Smooth muscle cell (in vitro differentiated cells): ENCODE results near the gene CFAP206. TPM values are rescaled to one million over a fixed set of nuclear protein-coding genes. Genes with fewer than 3 reads are reported as not detected.
A peak's percentile ranks its signal among the peaks of the same experiment; 100 is the strongest.

Source experiments
- DNase-seq: peaks from one replicate; lab custom pipeline; 2025; ENCODE audit not compliant: unreplicated experiment; lab: John Stamatoyannopoulos, UW
- H2AFZ ChIP-seq: fragments of 200-600 bp; sonication (generic); 2 replicates; pipeline ENCODE4 v1.6.0; 2016; ENCODE audit warnings: antibody characterized with exemption, low read depth, mild to moderate bottlenecking
- H3F3A ChIP-seq: fragments of 200-600 bp; sonication (generic); 2 replicates; pipeline ENCODE4 v1.6.0; 2017; ENCODE audit warnings: antibody characterized with exemption, low read depth
- H3K27ac ChIP-seq: fragments of 200-600 bp; sonication (generic); 2 replicates; pipeline ENCODE4 v1.5.1; 2016; ENCODE audit warnings: low read depth, mild to moderate bottlenecking
- H3K27me3 ChIP-seq: fragments of 200-600 bp; sonication (generic); 2 replicates; pipeline ENCODE4 v1.6.1; 2016; ENCODE audit warnings: low read depth, mild to moderate bottlenecking
- H3K36me3 ChIP-seq: fragments of 200-600 bp; sonication (generic); 2 replicates; pipeline ENCODE4 v1.5.1; 2016; ENCODE audit warnings: low read depth
- H3K4me1 ChIP-seq: fragments of 200-600 bp; sonication (generic); 2 replicates; pipeline ENCODE4 v1.5.1; 2016; ENCODE audit warnings: low read depth
- H3K4me2 ChIP-seq: fragments of 200-600 bp; sonication (generic); 2 replicates; pipeline ENCODE4 v1.6.0; 2016; ENCODE audit warnings: mild to moderate bottlenecking
- H3K4me3 ChIP-seq: fragments of 200-600 bp; sonication (generic); 2 replicates; pipeline ENCODE4 v1.5.1; 2016; ENCODE audit warnings: mild to moderate bottlenecking
- H3K79me2 ChIP-seq: fragments of 200-600 bp; sonication (generic); 2 replicates; pipeline ENCODE4 v1.6.0; 2016; ENCODE audit warnings: low read depth, mild to moderate bottlenecking
- H3K9ac ChIP-seq: fragments of 200-600 bp; sonication (generic); 2 replicates; pipeline ENCODE4 v1.6.0; 2016; ENCODE audit warnings: low read depth
- H3K9me3 ChIP-seq: fragments of 200-600 bp; sonication (generic); replicated peaks from 2 replicates; pipeline ENCODE4 v1.5.1; 2016; ENCODE audit warnings: low read depth
- H4K20me1 ChIP-seq: fragments of 200-600 bp; sonication (generic); 2 replicates; pipeline ENCODE4 v1.6.0; 2016; ENCODE audit warnings: low read depth
- WGBS: methylation state at CpG from one replicate; pipeline ENCODE4 v1.1.7; 2016; ENCODE audit warnings: low lambda C conversion rate; 5-methylcytosine and 5-hydroxymethylcytosine counted together
- polyA plus RNA-seq: library from polyadenylated mRNA; unstranded; fragments of >200 nt; fragmentation: Nextera tagmentation; extraction: Ambion mirVana; gene quantifications from 2 replicates; pipeline ENCODE4 v1.2.1, GENCODE V29; 2016
- total RNA-seq: library from RNA; depleted of rRNA; stranded (reverse); fragments of >200 nt; gene quantifications from 2 replicates; pipeline ENCODE4 v1.2.3, GENCODE V29; 2014
- TF ChIP-seq, protein P1 (sequence below): fragments of 200-600 bp; sonication (generic); IDR thresholded peaks from 2 replicates; pipeline ENCODE4 v1.5.1; 2017; ENCODE audit warnings: borderline replicate concordance, mild to moderate bottlenecking, antibody characterized with exemption; ENCODE audit not compliant: insufficient read depth, poor library complexity, severe bottlenecking

CFAP206 gene
- total and polyA plus RNA-seq, 2 experiments from 2014 or later, result 0.21 to 2.0 TPM

DNA sequence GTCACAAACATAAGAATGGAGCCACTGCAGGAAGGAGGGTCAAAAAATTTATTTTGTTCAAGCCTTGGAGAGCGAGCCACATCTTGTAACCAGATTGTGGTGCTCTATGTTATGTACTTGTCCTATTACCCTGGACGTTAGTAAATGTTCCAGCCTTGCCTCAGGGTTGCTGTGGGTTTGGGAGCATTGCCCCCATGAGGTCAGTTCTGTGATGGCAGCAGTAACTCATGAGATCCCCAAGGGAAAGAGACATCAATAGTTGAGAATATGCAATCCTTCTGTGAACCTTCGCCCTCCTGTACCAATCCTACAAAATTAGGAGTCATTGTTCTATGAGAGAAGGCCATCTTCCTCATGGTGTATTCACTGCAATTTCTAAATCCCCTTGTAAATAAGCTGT lies 16.4 kb upstream of the CFAP206 start:
- no peaks in the 10 kb centered on the region for H3K4me1 ChIP-seq
- H3K9ac ChIP-seq, result no peak overlapping the region
- WGBS, result 49% methylated on average over 3 of the region's 3 CpGs
- no peak overlapping the region for H3K27ac ChIP-seq
- H2AFZ ChIP-seq, result no peak overlapping the region
- TF ChIP-seq, protein P1, sequence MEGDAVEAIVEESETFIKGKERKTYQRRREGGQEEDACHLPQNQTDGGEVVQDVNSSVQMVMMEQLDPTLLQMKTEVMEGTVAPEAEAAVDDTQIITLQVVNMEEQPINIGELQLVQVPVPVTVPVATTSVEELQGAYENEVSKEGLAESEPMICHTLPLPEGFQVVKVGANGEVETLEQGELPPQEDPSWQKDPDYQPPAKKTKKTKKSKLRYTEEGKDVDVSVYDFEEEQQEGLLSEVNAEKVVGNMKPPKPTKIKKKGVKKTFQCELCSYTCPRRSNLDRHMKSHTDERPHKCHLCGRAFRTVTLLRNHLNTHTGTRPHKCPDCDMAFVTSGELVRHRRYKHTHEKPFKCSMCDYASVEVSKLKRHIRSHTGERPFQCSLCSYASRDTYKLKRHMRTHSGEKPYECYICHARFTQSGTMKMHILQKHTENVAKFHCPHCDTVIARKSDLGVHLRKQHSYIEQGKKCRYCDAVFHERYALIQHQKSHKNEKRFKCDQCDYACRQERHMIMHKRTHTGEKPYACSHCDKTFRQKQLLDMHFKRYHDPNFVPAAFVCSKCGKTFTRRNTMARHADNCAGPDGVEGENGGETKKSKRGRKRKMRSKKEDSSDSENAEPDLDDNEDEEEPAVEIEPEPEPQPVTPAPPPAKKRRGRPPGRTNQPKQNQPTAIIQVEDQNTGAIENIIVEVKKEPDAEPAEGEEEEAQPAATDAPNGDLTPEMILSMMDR, result peak; percentile 30
- DNase-seq, result no peak
- no peaks in the 10 kb centered on the region for H3K9me3 ChIP-seq
- H3K27me3 ChIP-seq, result no peaks in the 10 kb centered on the region
- H3K79me2 ChIP-seq, result no peaks in the 10 kb centered on the region
- no peak overlapping the region for H3K4me3 ChIP-seq
- H3K4me2 ChIP-seq, result no peak overlapping the region
- H3F3A ChIP-seq, result no peaks in the 10 kb centered on the region
- H3K36me3 ChIP-seq, result no peaks in the 10 kb centered on the region
- no peaks in the 10 kb centered on the region for H4K20me1 ChIP-seq

DNA sequence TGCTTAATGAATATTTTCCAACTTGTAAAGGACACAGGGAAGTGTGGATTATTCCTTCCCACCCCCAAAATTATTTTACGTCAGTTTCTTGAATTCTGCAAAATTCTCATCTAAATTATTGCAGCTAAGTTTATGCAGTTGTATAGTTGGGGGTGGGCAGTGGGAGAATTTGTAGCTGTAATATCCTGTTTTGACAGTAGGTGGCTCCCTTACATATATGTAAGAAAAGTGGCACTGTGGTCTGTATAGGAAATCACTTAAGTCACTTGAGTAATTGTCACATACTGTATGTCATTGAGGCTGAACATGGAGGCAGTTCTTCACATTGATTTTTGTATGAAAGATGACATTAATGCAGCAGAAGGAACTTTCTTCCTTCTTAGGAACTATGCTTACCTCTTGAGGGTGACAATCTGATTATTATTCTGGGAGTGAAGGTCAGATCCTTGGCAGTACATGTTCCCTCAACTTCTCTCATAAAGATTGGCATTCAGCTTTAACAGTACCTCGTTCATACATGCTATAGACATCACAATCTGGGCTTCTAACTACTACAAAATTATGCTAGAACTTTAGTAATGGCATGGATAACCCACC lies 14.6 kb upstream of the CFAP206 start:
- no peak for DNase-seq
- WGBS, result 15% methylated on average over 2 of the region's 2 CpGs
- Histone ChIP-seq H2AFZ (no peak overlapping the region), H4K20me1 (no peaks in the 10 kb centered on the region), H3K9ac (no peak overlapping the region), H3K27ac (no peak overlapping the region), H3F3A (no peaks in the 10 kb centered on the region), H3K4me1 (no peaks in the 10 kb centered on the region), H3K27me3 (no peaks in the 10 kb centered on the region), H3K4me3 (no peak overlapping the region), H3K9me3 (no peaks in the 10 kb centered on the region), H3K36me3 (no peaks in the 10 kb centered on the region), H3K4me2 (no peak overlapping the region), H3K79me2 (no peaks in the 10 kb centered on the region)
- TF ChIP-seq, protein P1, result peak; percentile 69

DNA sequence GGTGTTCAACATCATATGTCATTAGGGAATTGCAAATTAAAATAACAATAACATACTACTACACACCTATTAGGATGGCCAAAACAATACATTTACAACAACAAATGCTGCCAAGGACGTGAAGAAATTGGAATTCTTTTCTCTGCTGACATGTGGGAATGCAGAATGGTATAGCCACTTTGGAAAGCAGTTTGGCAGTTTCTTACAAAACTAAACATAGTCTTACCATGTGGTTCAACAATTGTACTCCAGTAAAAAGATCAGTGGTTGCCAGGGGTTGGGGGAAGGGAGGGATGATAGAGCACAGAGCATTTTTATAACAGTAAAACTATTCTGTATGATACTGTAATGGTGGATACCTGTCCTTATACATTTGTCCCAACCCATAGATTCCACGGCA lies 12.3 kb upstream of the CFAP206 start:
- Histone ChIP-seq H3K27me3 (no peaks in the 10 kb centered on the region), H3K36me3 (no peaks in the 10 kb centered on the region), H3K27ac (no peak overlapping the region), H2AFZ (no peak overlapping the region), H3K9me3 (no peaks in the 10 kb centered on the region), H4K20me1 (no peaks in the 10 kb centered on the region), H3K79me2 (no peaks in the 10 kb centered on the region), H3K4me2 (no peak overlapping the region), H3K9ac (no peak overlapping the region), H3K4me3 (no peak overlapping the region), H3F3A (no peaks in the 10 kb centered on the region), H3K4me1 (no peaks in the 10 kb centered on the region)
- TF ChIP-seq, protein P1, result no peak
- WGBS, result 82% methylated on average over 2 of the region's 2 CpGs
- DNase-seq, result no peak
